ENCODE measurements around the gene FAM180A. TPM values are rescaled to one million over a fixed set of nuclear protein-coding genes. Genes with fewer than 3 reads are reported as not detected.

FAM180A gene
- total RNA-seq, 2 experiments from 2014 or later, result not detected

- DNase-seq (ENCODE audit: low spot score), result no peak
- CTCF ChIA-PET (ENCODE audit: unreplicated experiment), result no interaction called here
- BruUV-seq (replicated peaks), result no TSS peak
Measured at GRCh38 chr7:135719688-135720087, 28.9 kb downstream of the FAM180A start.

GRCh38 chr7:135718794-135719437 is 29.7 kb downstream of the FAM180A start:
- Histone ChIP-seq H3K9me3 (ENCODE audit: low read length) (no peaks in the 10 kb centered on the region), H3K36me3 (ENCODE audit: insufficient read depth, low read length) (no peaks in the 10 kb centered on the region), H3K9me2 (ENCODE audit: insufficient read depth, low read length) (no peaks in the 10 kb centered on the region), H3K4me2 (ENCODE audit: low read length) (no peak overlapping the region), H3K27ac (ENCODE audit: low read depth, low read length, poor library complexity, severe bottlenecking) (no peak overlapping the region), H4K20me1 (ENCODE audit: insufficient read depth, low read length) (no peaks in the 10 kb centered on the region), H3K79me2 (ENCODE audit: insufficient read depth, low read depth, low read length) (no peaks in the 10 kb centered on the region), H3K4me1 (ENCODE audit: insufficient read depth, low read length, poor library complexity, severe bottlenecking) (no peaks in the 10 kb centered on the region), H3K4me3 (ENCODE audit: low read depth, low read length, poor library complexity, severe bottlenecking) (no peak overlapping the region), H2AFZ (ENCODE audit: low read length) (no peak overlapping the region)
- BruUV-seq (replicated peaks), result no TSS peak
- intact Hi-C loops (cut with micrococcal nuclease; ENCODE audit: unreplicated experiment), result no loop called here
- ChIA-PET POLR2A (interaction anchor here (0.6 to 0.7 kb wide), 3 partner anchors 16 to 750 kb away, joined by 3 read pairs; no protein-coding TSS in a partner anchor), CTCF (ENCODE audit: unreplicated experiment) (no interaction called here)
- DNase-seq (ENCODE audit: low spot score), result no peak
- TF ChIP-seq CTCF (conservative IDR thresholded peaks at IDR 0.05; ENCODE audit: low read length) (no peak), EZH2phosphoT487 (IDR thresholded peaks at IDR 0.05; ENCODE audit: borderline replicate concordance, low read depth, low read length) (no peak)

More at GRCh38 chr7:135719688-135720087, 28.9 kb downstream of the FAM180A start:
- Histone ChIP-seq H3K36me3 (ENCODE audit: insufficient read depth, low read length) (no peaks in the 10 kb centered on the region), H3K27ac (ENCODE audit: low read depth, low read length, poor library complexity, severe bottlenecking) (no peak overlapping the region), H3K4me3 (ENCODE audit: low read depth, low read length, poor library complexity, severe bottlenecking) (no peak overlapping the region), H3K9me3 (ENCODE audit: low read length) (no peaks in the 10 kb centered on the region), H2AFZ (ENCODE audit: low read length) (no peak overlapping the region), H3K4me1 (ENCODE audit: insufficient read depth, low read length, poor library complexity, severe bottlenecking) (no peaks in the 10 kb centered on the region), H3K9me2 (ENCODE audit: insufficient read depth, low read length) (no peaks in the 10 kb centered on the region), H4K20me1 (ENCODE audit: insufficient read depth, low read length) (no peaks in the 10 kb centered on the region), H3K4me2 (ENCODE audit: low read length) (no peak overlapping the region), H3K79me2 (ENCODE audit: insufficient read depth, low read depth, low read length) (no peaks in the 10 kb centered on the region)
- no peak for TF ChIP-seq CTCF (conservative IDR thresholded peaks at IDR 0.05; ENCODE audit: low read length)
- no peak for TF ChIP-seq EZH2phosphoT487 (IDR thresholded peaks at IDR 0.05; ENCODE audit: borderline replicate concordance, low read depth, low read length)
- intact Hi-C loops (cut with micrococcal nuclease; ENCODE audit: unreplicated experiment), result no loop called here
- POLR2A ChIA-PET, result interaction anchor here (0.7 to 1.3 kb wide), 3 partner anchors 8 to 749 kb away, joined by 3 to 4 read pairs (median 3); no protein-coding TSS in a partner anchor

- H3K4me2 ChIP-seq (ENCODE audit: low read length), result no peak overlapping the region
- POLR2A ChIA-PET, result no interaction called here
- no peaks in the 10 kb centered on the region for H4K20me1 ChIP-seq (ENCODE audit: insufficient read depth, low read length)
- CTCF ChIA-PET (ENCODE audit: unreplicated experiment), result no interaction called here
- H3K9me2 ChIP-seq (ENCODE audit: insufficient read depth, low read length), result no peaks in the 10 kb centered on the region
- no peak for DNase-seq (ENCODE audit: low spot score)
- no peaks in the 10 kb centered on the region for H3K36me3 ChIP-seq (ENCODE audit: insufficient read depth, low read length)
- no peak overlapping the region for H2AFZ ChIP-seq (ENCODE audit: low read length)
- H3K4me3 ChIP-seq (ENCODE audit: low read depth, low read length, poor library complexity, severe bottlenecking), result no peak overlapping the region
- H3K27ac ChIP-seq (ENCODE audit: low read depth, low read length, poor library complexity, severe bottlenecking), result no peak overlapping the region
- H3K79me2 ChIP-seq (ENCODE audit: insufficient read depth, low read depth, low read length), result no peaks in the 10 kb centered on the region
- no peaks in the 10 kb centered on the region for H3K4me1 ChIP-seq (ENCODE audit: insufficient read depth, low read length, poor library complexity, severe bottlenecking)
- BruUV-seq (replicated peaks), result no TSS peak
- no peaks in the 10 kb centered on the region for H3K9me3 ChIP-seq (ENCODE audit: low read length)
- TF ChIP-seq CTCF (conservative IDR thresholded peaks at IDR 0.05; ENCODE audit: low read length) (no peak), EZH2phosphoT487 (IDR thresholded peaks at IDR 0.05; ENCODE audit: borderline replicate concordance, low read depth, low read length) (no peak)
- intact Hi-C loops (cut with micrococcal nuclease; ENCODE audit: unreplicated experiment), result no loop called here
Measured at GRCh38 chr7:135718219-135718618, 30.4 kb downstream of the FAM180A start.
